ENCODE measurements around the gene TLCD1.

The TLCD1 gene

GRCh38 chr17:28744104-28744971 is 18.3 kb upstream of the TLCD1 start (continued):
- TF ChIP-seq ZNF18 (tag by site-specific recombination; IDR thresholded peaks at IDR 0.05): no peak
- no peak for TF ChIP-seq HOXD13 (CRISPR knock-in tag; IDR thresholded peaks at IDR 0.05; ENCODE audit: borderline replicate concordance)
- no peak for TF ChIP-seq ZBTB17 (tag by site-specific recombination; IDR thresholded peaks at IDR 0.05)
- TF ChIP-seq ZBTB11 (tag by site-specific recombination; conservative IDR thresholded peaks at IDR 0.05; ENCODE audit: low read depth): no peak
- TF ChIP-seq ZBTB44 (tag by site-specific recombination; IDR thresholded peaks at IDR 0.05): 0 out of 2 replicates have a peak, but pooled peaks have one; percentile 5
- TF ChIP-seq ZNF747 (tag by site-specific recombination; IDR thresholded peaks at IDR 0.05): no peak
- no peak; the same call in 1 of the 2 replicates for TF ChIP-seq ZNF37A (tag by site-specific recombination; IDR thresholded peaks at IDR 0.05)
- no peak for TF ChIP-seq EGR2 (tag by site-specific recombination; IDR thresholded peaks at IDR 0.05; ENCODE audit: low read depth)
- no peak for TF ChIP-seq ZNF23 (tag by site-specific recombination; IDR thresholded peaks at IDR 0.05; ENCODE audit: borderline replicate concordance)
- 0 out of 2 replicates have a peak, but pooled peaks have one; percentile 56 for TF ChIP-seq ZNF391 (tag by site-specific recombination; IDR thresholded peaks at IDR 0.05; ENCODE audit: borderline replicate concordance, low read depth)
- TF ChIP-seq ZSCAN4 (tag by site-specific recombination; IDR thresholded peaks at IDR 0.05): no peak
- no peak for TF ChIP-seq ZNF248 (tag by site-specific recombination; IDR thresholded peaks at IDR 0.05)
- TF ChIP-seq ZNF785 (tag by site-specific recombination; IDR thresholded peaks at IDR 0.05): no peak
- TF ChIP-seq ZNF362 (tag by site-specific recombination; IDR thresholded peaks at IDR 0.05): no peak
- no peak for TF ChIP-seq ZNF416 (tag by site-specific recombination; IDR thresholded peaks at IDR 0.05)
- no peak for TF ChIP-seq ZNF112 (tag by site-specific recombination; IDR thresholded peaks at IDR 0.05)
- TF ChIP-seq ZNF2 (tag by site-specific recombination; IDR thresholded peaks at IDR 0.05): no peak
- TF ChIP-seq ZNF571 (tag by site-specific recombination; IDR thresholded peaks at IDR 0.05): no peak
- TF ChIP-seq ZBTB26 (tag by site-specific recombination; optimal IDR thresholded peaks at IDR 0.05): peak; percentile 24
- no peak for TF ChIP-seq ZIC2 (tag by site-specific recombination; IDR thresholded peaks at IDR 0.05)
- no peak for TF ChIP-seq ZNF19 (tag by site-specific recombination; IDR thresholded peaks at IDR 0.05; ENCODE audit: low read depth)
- peak; percentile 86 for TF ChIP-seq GLIS2 (tag by site-specific recombination; IDR thresholded peaks at IDR 0.05)
- no peak for TF ChIP-seq ZNF146 (tag by site-specific recombination; IDR thresholded peaks at IDR 0.05)
- TF ChIP-seq SETDB1 (IDR thresholded peaks at IDR 0.05; ENCODE audit: insufficient read length, low read length): no peak
- TF ChIP-seq ZNF292 (tag by site-specific recombination; IDR thresholded peaks at IDR 0.05; ENCODE audit: borderline replicate concordance, low read depth): no peak
- no peak for TF ChIP-seq ZNF837 (tag by site-specific recombination; IDR thresholded peaks at IDR 0.05)
- no peak for TF ChIP-seq ZNF366 (tag by site-specific recombination; conservative IDR thresholded peaks at IDR 0.05)
- no peak for TF ChIP-seq ZNF830 (tag by site-specific recombination; IDR thresholded peaks at IDR 0.05; ENCODE audit: low read depth)
- no peak for TF ChIP-seq ZNF16 (tag by site-specific recombination; IDR thresholded peaks at IDR 0.05; ENCODE audit: low read depth)
- TF ChIP-seq ZNF311 (tag by site-specific recombination; IDR thresholded peaks at IDR 0.05; ENCODE audit: borderline replicate concordance): no peak
